Left ventricle myocardium superior (tissue), 1 donor: Measurements from ENCODE around the gene CD22. TPM values are rescaled to one million over a fixed set of nuclear protein-coding genes. Genes with fewer than 3 reads are reported as not detected.
"Not testable (repeated sequence)": the region's sequence is repeated elsewhere in the genome, so short reads cannot be mapped to it uniquely, and the experiment has no call there.

Experiments
- ATAC-seq: fragments of 200-7000 bp; cut with Tn5 transposase; one replicate; pipeline ENCODE4 v1.9.1; 2020; ENCODE audit warnings: mild to moderate bottlenecking, moderate library complexity
- DNase-seq: peaks from one replicate; pipeline ENCODE4 v3.0.0-alpha.2; 2020
- intact Hi-C: fragments of 100-400 bp; cut with micrococcal nuclease; formaldehyde crosslinking; loops from one replicate; pipeline ENCODE4 v1.11.0; 2022
- total RNA-seq: library from RNA; stranded (reverse); fragmentation: NEBNext Ultra II Directional; extraction: Animal tissue kit (Norgen Biotek cat#: 25700); gene quantifications from one replicate; pipeline ENCODE4 v1.2.1, GENCODE V29; 2021
- donor health status: DM: no; HTN: yes; CAD: no; lungs with severe emphysema.

Gene CD22
- total RNA-seq, 1 donor from 2014 or later = 0.52 TPM

- ATAC-seq = no peak
- intact Hi-C loops = loop anchor here (2.0 to 10.0 kb wide), 2 partner anchors 117 to 143 kb away; partner anchors contain the start of gene KRTDAP
- DNase-seq = peak; percentile 20
These were observed 22.6 kb downstream of the CD22 start for GRCh38 chr19:35351411-35352176.

- intact Hi-C loops = loop anchor here (2.0 to 10.0 kb wide), 2 partner anchors 117 to 143 kb away; partner anchors contain the start of gene KRTDAP
- no peak for ATAC-seq
- no peak for DNase-seq
These were observed 23.1 kb downstream of the CD22 start for GRCh38 chr19:35352177-35352447.

GRCh38 chr19:35352448-35353304, 23.7 kb downstream of the CD22 start:
- ATAC-seq (peak; percentile 76), DNase-seq (peak; percentile 63)
- intact Hi-C loops = loop anchor here (2.0 to 10.0 kb wide), 2 partner anchors 116 to 142 kb away; partner anchors contain the start of gene KRTDAP

GRCh38 chr19:35353635-35354034, 24.6 kb downstream of the CD22 start:
- DNase-seq (no peak), ATAC-seq (no peak)
- intact Hi-C loops = loop anchor here (2.0 to 10.0 kb wide), 2 partner anchors 115 to 141 kb away; partner anchors contain the start of gene KRTDAP

GRCh38 chr19:35354898-35355297, 25.9 kb downstream of the CD22 start:
- DNase-seq (no peak), ATAC-seq (no peak)
- intact Hi-C loops = loop anchor here (10.0 kb wide), 1 partner anchor 140 kb away; the partner anchor contains the start of gene KRTDAP

- DNase-seq (no peak), ATAC-seq (peak; percentile 56)
- intact Hi-C loops = loop anchor here (10.0 kb wide), 1 partner anchor 139 kb away; the partner anchor contains the start of gene KRTDAP
These were observed 26.9 kb downstream of the CD22 start for GRCh38 chr19:35355791-35356460.

- peak; percentile 67 for ATAC-seq
- DNase-seq = peak; percentile 50
- intact Hi-C loops = loop anchor here (10.0 kb wide), 1 partner anchor 137 kb away; the partner anchor contains the start of gene KRTDAP
These were observed 29.0 kb downstream of the CD22 start, which contains the start of gene FFAR3 for GRCh38 chr19:35357867-35358573. Gene FFAR3, plus strand, starts transcription at chr19:35358460. Its CDS starts 431 bp downstream, at chr19:35358891.

GRCh38 chr19:35358834-35359233, 29.8 kb downstream of the CD22 start:
- not testable (repeated sequence) for ATAC-seq, DNase-seq
- intact Hi-C loops = loop anchor here (10.0 kb wide), 1 partner anchor 136 kb away; the partner anchor contains the start of gene KRTDAP

- not testable (repeated sequence) for DNase-seq, ATAC-seq
- intact Hi-C loops = loop anchor here (10.0 kb wide), 1 partner anchor 135 kb away; the partner anchor contains the start of gene KRTDAP
These were observed 30.4 kb downstream of the CD22 start for GRCh38 chr19:35359395-35359794.

GRCh38 chr19:35360081-35360480, 31.1 kb downstream of the CD22 start:
- intact Hi-C loops, ATAC-seq, DNase-seq: not testable (repeated sequence)

- ATAC-seq = no peak
- no peak for DNase-seq
- intact Hi-C loops = no loop called here
These were observed 32.0 kb downstream of the CD22 start for GRCh38 chr19:35360880-35361420.

GRCh38 chr19:35362261-35363000, 33.4 kb downstream of the CD22 start:
- ATAC-seq (no peak), DNase-seq (no peak)
- intact Hi-C loops = no loop called here

- intact Hi-C loops = no loop called here
- DNase-seq (no peak), ATAC-seq (no peak)
These were observed 34.1 kb downstream of the CD22 start for GRCh38 chr19:35363001-35363590.

GRCh38 chr19:35363711-35364425, 34.9 kb downstream of the CD22 start:
- no peak for DNase-seq
- intact Hi-C loops = no loop called here
- no peak for ATAC-seq

GRCh38 chr19:35365303-35365702, 36.3 kb downstream of the CD22 start:
- no peak for DNase-seq
- intact Hi-C loops = no loop called here
- ATAC-seq = no peak

GRCh38 chr19:35368378-35368777, 39.4 kb downstream of the CD22 start:
- DNase-seq (no peak), ATAC-seq (no peak)

More at GRCh38 chr19:35368378-35368777, 39.4 kb downstream of the CD22 start:
- intact Hi-C loops = no loop called here
